HepG2 (cell line): Measurements from ENCODE around the gene PPP6R2. TPM values are rescaled to one million over a fixed set of nuclear protein-coding genes. Genes with fewer than 3 reads are reported as not detected.

Experiments
- ATAC-seq: fragments of 200-7000 bp; cut with Tn5 transposase; 3 replicates; pipeline ENCODE4 v1.9.1; 2020; ENCODE audit warnings: mild to moderate bottlenecking, moderate library complexity
- BruUV-seq: library from RNA; stranded (reverse); fragments of 400-500 nt; replicated peaks from 2 replicates; lab custom pipeline; 2021; lab: Mats Ljungman, UMichigan
- CTCF ChIA-PET: fragments of 300-600 bp; formaldehyde crosslinking; extraction: SDS; loops from one replicate; lab custom pipeline; 2021; ENCODE audit warnings: low total read pairs, inconsistent platforms, low intra/inter-chr PET ratio; lab: Yijun Ruan, JAX
- POLR2A ChIA-PET: fragments of 350-600 bp; sonication (Branson Sonifier 250); formaldehyde crosslinking; loops from one replicate; lab custom pipeline; 2020; ENCODE audit warnings: antibody characterized with exemption, inconsistent platforms; lab: Yijun Ruan, JAX
- DNase-seq: peaks from one replicate; pipeline ENCODE4 v3.0.0-alpha.2; 2015; ENCODE audit warnings: low spot score
- FAIRE-seq: peaks from 3 replicates; lab custom pipeline; 2011; peaks lifted over from hg19 to GRCh38; lab: Jason Lieb, UNC
- H2AFZ ChIP-seq: one replicate; pipeline ENCODE4 v1.6.1; 2011; ENCODE audit warnings: low read length, inconsistent platforms
- H3K27ac ChIP-seq: fragments of 300-600 bp; 3 replicates; pipeline ENCODE4 v1.8.0; 2011; ENCODE audit warnings: mixed run types, mild to moderate bottlenecking, mixed read lengths, low read length, inconsistent platforms; ENCODE audit not compliant: insufficient read depth; ENCODE audit errors: extremely low read length
- H3K27me3 ChIP-seq, 2 experiments: fragments of 200-600 bp in 1 of 2; 2 replicates in 1 of 2; 3 replicates in 1 of 2; pipeline versions ENCODE4 v1.6.0 to v1.8.0; 2011; ENCODE audit warnings: low read length in 2 of 2, mild to moderate bottlenecking in 2 of 2, moderate library complexity in 2 of 2, inconsistent platforms in 1 of 2; ENCODE audit not compliant: insufficient read depth in 2 of 2, control insufficient read depth in 1 of 2
- H3K36me3 ChIP-seq, 2 experiments: fragments of 200-600 bp in 1 of 2; replicated peaks in 1 of 2; 2 replicates in 1 of 2; 3 replicates in 1 of 2; pipeline versions ENCODE4 v1.5.1 to v1.8.0; 2011; ENCODE audit warnings: low read length in 2 of 2, inconsistent platforms in 1 of 2; ENCODE audit not compliant: insufficient read depth in 2 of 2, control insufficient read depth in 1 of 2
- H3K4me1 ChIP-seq: 2 replicates; pipeline ENCODE4 v1.5.1; 2012; ENCODE audit warnings: low read length, inconsistent platforms; ENCODE audit not compliant: insufficient read depth
- H3K4me2 ChIP-seq: 2 replicates; pipeline ENCODE4 v1.6.0; 2011; ENCODE audit warnings: low read depth, low read length, inconsistent platforms
- H3K4me3 ChIP-seq, 3 experiments: fragments of 200-600 bp in 1 of 3; sonication (generic), shearing (Covaris generic) in 1 of 3; replicated peaks in 1 of 3; 2 replicates each; pipeline ENCODE4 v1.5.1; 2011 to 2016; ENCODE audit warnings: low read length in 3 of 3, inconsistent platforms in 2 of 3, low read depth in 2 of 3, mild to moderate bottlenecking in 2 of 3, control low read depth in 1 of 3, mixed read lengths in 1 of 3; ENCODE audit not compliant: insufficient read depth in 1 of 3
- H3K79me2 ChIP-seq: one replicate; pipeline ENCODE4 v1.6.1; 2011; ENCODE audit warnings: low read length, inconsistent platforms; ENCODE audit not compliant: insufficient read depth
- H3K9ac ChIP-seq: 2 replicates; pipeline ENCODE4 v1.6.0; 2011; ENCODE audit warnings: mild to moderate bottlenecking, low read depth, low read length, inconsistent platforms; ENCODE audit not compliant: insufficient read depth
- H3K9me3 ChIP-seq: 2 replicates; pipeline ENCODE4 v1.5.1; 2012; ENCODE audit warnings: mild to moderate bottlenecking, low read length
- H4K20me1 ChIP-seq: 2 replicates; pipeline ENCODE4 v1.6.0; 2011; ENCODE audit warnings: inconsistent platforms, mild to moderate bottlenecking, low read length, moderate library complexity; ENCODE audit not compliant: insufficient read depth
- AGO2 ChIP-seq: fragments of 200-400 bp; formaldehyde crosslinking; optimal IDR thresholded peaks from 2 replicates; pipeline ENCODE3; 2017; ENCODE audit warnings: mild to moderate bottlenecking, low read depth, low read length, moderate library complexity
- HNRNPL ChIP-seq: fragments of 200-400 bp; formaldehyde crosslinking; IDR thresholded peaks from 2 replicates; pipeline ENCODE4 v1.6.1; 2017; ENCODE audit warnings: mild to moderate bottlenecking, low read depth, low read length
- JUND ChIP-seq: sonication (generic); formaldehyde crosslinking; IDR thresholded peaks from 2 replicates; pipeline ENCODE4 v1.8.0; 2022; ENCODE audit warnings: mild to moderate bottlenecking, missing genetic modification reagents
- PATZ1 ChIP-seq: sonication (generic); formaldehyde crosslinking; IDR thresholded peaks from 2 replicates; pipeline ENCODE4 v1.4.0; 2020; ENCODE audit warnings: missing genetic modification reagents
- RAD21 ChIP-seq: fragments of 450-650 bp; formaldehyde crosslinking; IDR thresholded peaks from 2 replicates; pipeline ENCODE4 v1.5.0; 2020; ENCODE audit warnings: mild to moderate bottlenecking
- RFX3 ChIP-seq: IDR thresholded peaks from 2 replicates; pipeline ENCODE4 v1.6.1; 2016; ENCODE audit warnings: missing biosample characterization, missing genetic modification reagents
- SSRP1 ChIP-seq: IDR thresholded peaks from 2 replicates; pipeline ENCODE4 v1.6.1; 2016; ENCODE audit warnings: control low read depth
- STAG1 ChIP-seq: sonication (generic); formaldehyde crosslinking; IDR thresholded peaks from 2 replicates; pipeline ENCODE4 v1.4.0; 2020; ENCODE audit warnings: missing genetic modification reagents
- ZFP36L1 ChIP-seq: sonication (generic); formaldehyde crosslinking; IDR thresholded peaks from 2 replicates; pipeline ENCODE4 v1.8.0; 2022; ENCODE audit warnings: mild to moderate bottlenecking, missing genetic modification reagents, moderate library complexity
- ZNF672 ChIP-seq: sonication (generic); formaldehyde crosslinking; IDR thresholded peaks from 2 replicates; pipeline ENCODE4 v1.8.1; 2022; ENCODE audit warnings: missing genetic modification reagents
- ZSCAN30 ChIP-seq: sonication (generic); formaldehyde crosslinking; IDR thresholded peaks from 2 replicates; pipeline ENCODE4 v1.5.0; 2020; ENCODE audit warnings: mild to moderate bottlenecking, missing genetic modification reagents
- ZSCAN9 ChIP-seq: IDR thresholded peaks from 2 replicates; pipeline ENCODE4 v1.6.1; 2016; ENCODE audit warnings: borderline replicate concordance
- WGBS: methylation state at CpG from one replicate; pipeline ENCODE4 v1.1.6; 2017; ENCODE audit warnings: low lambda C conversion rate; 5-methylcytosine and 5-hydroxymethylcytosine counted together
- in situ Hi-C: cut with HindIII; loops from 2 replicates; pipeline ENCODE4 v1.10.0; 2017; ENCODE audit warnings: low pct_unique_long_range_greater_than_20kb; ENCODE audit not compliant: extremely low pct_ligation_motif_present
- intact Hi-C: fragments of 100-400 bp; cut with micrococcal nuclease; formaldehyde crosslinking; loops from one replicate; pipeline ENCODE4 v1.10.0; 2022; ENCODE audit not compliant: unreplicated experiment
- polyA plus RNA-seq, 8 experiments: library from polyadenylated mRNA; depleted of rRNA in 3 of 8; stranded (reverse) in 7 of 8; unstranded in 1 of 8; fragments of >200 nt; fragmentation: Illumina TruSeq in 4 of 8; extraction: Trizol in 4 of 8; gene quantifications; 2 replicates each; pipeline versions ENCODE4 v1.2.1 to v1.2.3, GENCODE V29; 2011 to 2016; ENCODE audit warnings: low read depth in 4 of 8, missing spikeins in 1 of 8, mixed read lengths in 1 of 8; ENCODE audit not compliant: insufficient read depth in 1 of 8
- total RNA-seq, 5 experiments: library from RNA; depleted of rRNA; stranded (reverse); fragments of >200 nt; fragmentation: Illumina TruSeq; extraction: Trizol; gene quantifications; 2 replicates each; pipeline ENCODE4 v1.2.3, GENCODE V29; 2016; ENCODE audit warnings: low read depth in 1 of 5

PPP6R2 gene
- total and polyA plus RNA-seq, 2 of the 13 experiments (the other 11 are each of a cell fraction or from before 2014, with no cell fraction given): 55.0 to 102 TPM

GRCh38 chr22:50317674-50318073 lies 25.5 kb upstream of the PPP6R2 start:
- TF ChIP-seq ZSCAN9: no peak
- TF ChIP-seq STAG1 (CRISPR knock-in tag): no peak
- peak; percentile 26 for TF ChIP-seq AGO2
- TF ChIP-seq HNRNPL: 0 out of 2 replicates have a peak, but pooled peaks have one; percentile 36
- Histone ChIP-seq H3K9ac (no peak overlapping the region), H4K20me1 (no peaks in the 10 kb centered on the region), H3K4me3 (no peak overlapping the region), H3K27me3 (peaks cover 0 to 1% of the 10 kb centered on the region in 2 experiments; a peak in 3 of 5 replicates), H3K4me2 (no peak overlapping the region), H3K9me3 (no peaks in the 10 kb centered on the region), H3K79me2 (no peaks in the 10 kb centered on the region), H3K27ac (no peak overlapping the region), H3K36me3 (no peaks in the 10 kb centered on the region), H2AFZ (no peak overlapping the region), H3K4me1 (peaks cover 72% of the 10 kb centered on the region)
- ChIA-PET CTCF (interaction anchor here (1.5 kb wide), 1 partner anchor 41 kb away, joined by 3 read pairs; no protein-coding TSS in a partner anchor), POLR2A (no interaction called here)
- ATAC-seq: no peak
- WGBS: 0% methylated on average over 2 of the region's 7 CpGs
- no TSS peak for BruUV-seq
- no peak for FAIRE-seq
- intact Hi-C loops: no loop called here
- DNase-seq: no peak
- in situ Hi-C loops: no loop called here

GRCh38 chr22:50318356-50318697 lies 24.8 kb upstream of the PPP6R2 start:
- Histone ChIP-seq H3K27ac (no peak overlapping the region), H3K36me3 (no peaks in the 10 kb centered on the region), H3K9me3 (no peaks in the 10 kb centered on the region), H4K20me1 (no peaks in the 10 kb centered on the region), H3K4me1 (peaks cover 74% of the 10 kb centered on the region), H3K27me3 (peaks cover 0 to 1% of the 10 kb centered on the region in 2 experiments; a peak in 3 of 5 replicates), H3K9ac (no peak overlapping the region), H2AFZ (no peak overlapping the region), H3K79me2 (no peaks in the 10 kb centered on the region), H3K4me3 (no peak overlapping the region), H3K4me2 (no peak overlapping the region)
- 37% methylated on average over 2 of the region's 7 CpGs for WGBS
- no peak for TF ChIP-seq RFX3
- no peak for TF ChIP-seq ZSCAN30 (CRISPR knock-in tag)
- no peak for TF ChIP-seq PATZ1 (CRISPR knock-in tag)
- TF ChIP-seq ZNF672 (CRISPR knock-in tag): no peak
- no peak for TF ChIP-seq JUND
- no peak for TF ChIP-seq SSRP1 (CRISPR knock-in tag)
- TF ChIP-seq ZFP36L1 (CRISPR knock-in tag): no peak
- no peak for TF ChIP-seq RAD21
- in situ Hi-C loops (no loop called here), intact Hi-C loops (no loop called here)
- CTCF ChIA-PET: interaction anchor here (1.5 kb wide), 1 partner anchor 42 kb away, joined by 3 read pairs; no protein-coding TSS in a partner anchor
- FAIRE-seq (no peak), DNase-seq (no peak), ATAC-seq (peak; percentile 22)
- no TSS peak for BruUV-seq
- POLR2A ChIA-PET: no interaction called here
